Dermis microvascular lymphatic vessel endothelial cell (primary cell): Measurements from ENCODE around the gene MRPS2. TPM values are rescaled to one million over a fixed set of nuclear protein-coding genes. Genes with fewer than 3 reads are reported as not detected.
A peak's percentile ranks its signal among the peaks of the same experiment; 100 is the strongest.
"Not testable (repeated sequence)": the region's sequence is repeated elsewhere in the genome, so short reads cannot be mapped to it uniquely, and the experiment has no call there.

Source experiments
- DNase-seq, 2 donors: peaks; one replicate each; pipeline versions ENCODE4 v3.0.0 to v3.0.0-alpha.2; 2010; ENCODE audit warnings: low read depth in 2 of 2
- total RNA-seq: library from RNA; depleted of rRNA; stranded (reverse); fragments of >200 nt; gene quantifications from 2 replicates; pipeline ENCODE4 v1.2.1, GENCODE V29; 2014

Gene MRPS2
- total RNA-seq, 1 donor from 2014 or later = 11.3 TPM

DNA sequence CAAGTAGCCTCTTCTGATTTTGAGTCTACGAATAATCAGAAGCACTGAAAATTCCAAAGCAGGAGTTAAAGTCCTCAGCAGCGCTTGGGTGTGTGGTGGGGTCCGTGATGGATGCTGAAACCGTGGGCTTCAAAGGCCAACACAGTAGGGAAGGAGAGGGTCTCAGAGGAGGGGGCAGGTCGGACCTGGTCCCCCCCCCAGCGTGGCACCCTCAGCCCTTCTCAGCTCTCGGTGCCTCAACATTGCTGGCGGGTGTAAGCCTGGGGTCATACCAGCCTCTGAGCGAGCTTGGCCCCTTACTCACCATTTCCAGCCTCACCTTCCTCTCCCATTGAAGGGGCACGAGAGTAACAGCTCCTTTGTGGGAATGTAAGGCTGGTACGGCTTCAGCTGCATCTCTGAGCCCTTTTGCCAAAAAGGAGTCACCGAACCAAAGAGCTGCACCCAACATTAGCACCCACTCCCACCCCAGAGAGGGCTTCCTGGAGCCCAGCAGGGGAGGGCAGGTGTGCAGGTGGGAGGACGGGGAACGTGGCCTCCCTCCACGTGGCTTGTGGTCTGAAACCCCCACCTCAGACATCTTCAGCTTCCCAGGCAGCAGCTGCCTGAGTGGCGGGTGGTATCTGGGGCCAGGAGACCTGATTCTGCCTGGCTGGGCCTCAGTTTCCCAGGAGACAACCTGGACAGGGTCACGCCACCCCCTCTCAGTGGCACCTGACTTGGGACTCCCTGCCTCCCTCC lies 14.0 kb downstream of the MRPS2 start:
- no peak for DNase-seq

DNA sequence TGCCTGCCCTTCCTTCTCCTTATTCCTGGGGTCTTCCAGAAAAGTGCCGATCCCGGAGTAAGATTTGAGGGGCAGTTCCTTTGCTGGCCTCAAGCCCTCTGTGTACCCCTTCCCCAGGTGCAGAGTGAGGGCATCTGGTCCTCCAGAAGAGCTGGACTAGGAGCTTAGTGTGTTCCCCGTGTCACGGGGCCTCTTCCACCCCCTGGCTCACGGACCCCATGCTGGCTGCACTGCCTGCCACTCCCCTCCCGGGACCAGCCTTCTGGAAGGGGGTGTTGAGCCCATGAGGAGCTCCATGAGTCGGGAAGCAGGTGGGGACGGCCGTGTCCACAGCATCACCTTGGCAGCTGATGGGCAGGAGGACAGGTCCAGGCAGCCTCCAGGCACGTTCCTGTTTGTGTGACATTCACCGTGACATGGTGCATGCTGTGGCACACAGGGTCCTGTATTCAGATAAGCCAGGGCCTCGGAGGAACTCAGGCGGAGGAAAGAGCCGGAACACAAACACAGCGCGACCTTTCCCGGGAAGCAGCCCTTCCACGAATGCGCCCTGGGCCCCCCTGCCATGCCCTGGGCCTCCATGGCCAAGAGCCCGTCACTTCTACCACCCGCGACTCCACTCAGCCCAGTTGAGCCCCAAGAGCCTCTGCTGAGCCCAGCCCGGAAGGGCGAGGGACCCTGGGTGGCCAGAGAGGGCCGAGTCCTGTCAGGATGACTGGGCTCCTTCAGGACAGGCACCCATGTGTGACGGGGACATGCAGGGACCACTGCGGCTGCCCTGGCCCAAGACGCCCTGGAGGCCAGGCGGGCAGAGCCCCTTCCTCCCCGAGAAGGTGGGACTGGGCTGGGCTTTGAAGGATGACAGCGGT lies 14.8 kb downstream of the MRPS2 start:
- DNase-seq = no peak

DNA sequence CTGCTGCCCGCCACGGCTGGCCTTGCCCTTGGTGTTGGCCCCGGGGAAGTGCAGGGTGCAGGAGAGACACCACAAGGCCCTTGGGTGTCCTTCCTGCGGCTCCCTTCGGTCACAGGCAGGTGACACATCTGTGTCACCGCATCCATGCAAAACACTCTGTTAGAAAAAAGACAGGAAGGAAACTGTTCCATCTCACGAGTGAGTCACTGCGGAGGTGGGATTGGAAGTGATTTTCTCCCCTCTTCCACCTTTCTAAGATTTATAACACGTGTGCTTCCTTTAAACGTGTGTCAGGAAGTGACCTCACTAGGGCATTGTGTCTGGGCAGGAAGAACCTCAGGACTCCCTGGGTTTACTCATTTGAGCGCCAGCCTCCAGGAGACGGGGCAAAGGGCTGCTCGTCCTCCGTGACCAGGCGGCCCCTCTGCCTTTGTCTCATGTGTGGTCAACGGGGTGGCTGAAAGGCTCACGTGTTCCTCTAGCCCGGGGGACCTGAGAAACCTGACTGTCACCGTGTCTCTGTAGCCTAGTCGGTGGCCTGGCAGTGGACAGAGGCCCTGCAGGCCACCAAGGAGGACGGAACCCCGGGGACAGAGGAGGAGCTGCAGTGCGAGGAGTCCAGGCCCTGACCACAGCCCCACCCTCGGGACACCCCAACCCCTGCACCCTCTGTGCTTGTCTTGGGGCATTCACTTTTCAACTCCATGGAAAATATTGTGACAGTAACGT lies 15.8 kb downstream of the MRPS2 start:
- DNase-seq = peak; percentile 85 to 88

DNA sequence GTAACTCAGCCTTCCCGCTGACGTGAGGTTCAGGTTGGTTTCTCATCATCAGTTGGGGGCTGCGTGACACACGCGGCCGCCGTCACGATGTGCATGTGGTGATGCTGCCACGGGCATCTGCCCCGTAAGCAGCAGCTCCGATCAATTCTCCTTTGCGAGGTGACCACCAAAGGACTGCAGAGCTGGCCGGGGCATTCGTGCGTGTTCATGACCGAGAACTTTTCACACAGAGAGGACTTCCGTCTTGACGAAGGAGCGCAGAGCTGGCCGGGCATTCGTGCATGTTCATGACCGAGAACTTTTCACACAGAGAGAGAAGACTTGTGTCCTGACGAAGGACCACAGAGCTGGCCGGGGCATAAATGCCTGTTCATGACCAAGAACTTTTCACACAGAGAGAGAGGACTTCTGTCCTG lies 16.9 kb downstream of the MRPS2 start:
- DNase-seq = no peak

DNA sequence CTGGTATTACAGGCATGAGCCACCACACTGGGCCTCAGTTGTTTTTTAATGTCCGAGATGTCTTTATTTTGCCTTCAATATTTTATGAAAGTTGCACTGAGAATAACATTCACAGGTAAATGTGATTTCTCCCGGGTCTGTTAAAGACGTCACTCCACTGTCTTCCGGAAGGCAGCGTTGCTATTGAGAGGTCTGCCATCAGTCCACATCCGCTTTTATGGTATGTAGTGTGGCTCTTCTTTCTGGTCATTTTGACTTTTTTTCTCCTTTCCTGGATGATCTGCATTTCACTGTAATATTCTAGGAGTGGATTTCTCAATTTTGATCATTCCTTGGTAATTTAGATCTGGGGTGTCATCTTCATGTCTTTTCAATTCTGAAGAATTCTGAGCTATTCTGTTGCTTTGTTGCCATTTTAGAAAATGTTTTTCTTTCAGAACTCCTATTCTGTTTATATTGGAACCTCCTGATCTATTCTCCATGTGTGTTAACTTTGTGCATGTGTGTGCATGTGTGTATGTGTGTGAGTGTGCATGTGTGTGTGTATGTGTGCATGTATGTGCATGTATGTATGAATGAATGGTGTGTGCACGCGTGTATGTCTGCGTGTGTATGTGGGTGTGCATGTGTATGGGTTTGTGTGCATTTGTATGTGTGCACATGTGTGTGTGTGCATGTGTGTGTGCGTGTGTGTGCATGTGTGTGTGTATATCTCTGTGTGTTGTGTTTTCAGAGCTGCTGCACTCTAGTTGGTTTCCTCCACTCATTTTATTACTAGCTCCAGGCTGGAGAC lies 18.9 kb downstream of the MRPS2 start:
- no peak for DNase-seq

DNA sequence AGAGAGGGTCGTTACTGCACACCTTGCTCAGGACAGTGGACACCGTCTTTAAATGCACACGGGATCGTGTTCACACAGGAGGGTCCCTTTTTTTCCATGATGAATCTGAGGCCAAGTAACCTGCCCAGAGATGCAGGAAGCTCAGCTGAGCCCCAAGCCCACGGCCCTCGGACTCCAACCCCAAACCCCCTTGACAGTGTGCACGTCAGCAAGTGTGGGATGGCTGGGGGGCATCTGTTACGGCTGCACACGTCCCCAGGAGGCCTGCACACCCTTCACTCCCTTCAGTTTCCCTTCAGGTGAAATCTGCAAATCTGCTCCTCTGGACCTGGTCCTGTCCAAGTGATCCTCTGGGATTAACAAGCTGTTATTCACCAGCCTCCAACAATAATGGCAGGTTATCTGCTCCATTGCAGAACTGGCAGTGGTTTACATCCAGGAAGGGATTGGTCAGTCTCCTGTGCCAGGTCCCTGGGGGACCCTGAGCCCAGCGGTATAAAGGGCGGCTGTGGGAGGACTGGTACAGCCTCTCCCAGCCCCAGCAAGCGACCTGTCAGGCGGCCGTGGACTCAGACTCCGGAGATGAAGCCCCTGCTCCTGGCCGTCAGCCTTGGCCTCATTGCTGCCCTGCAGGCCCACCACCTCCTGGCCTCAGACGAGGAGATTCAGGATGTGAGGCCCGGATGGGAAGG lies 20.6 kb downstream of the MRPS2 start, which contains the start of gene LCN1:
TSS of gene LCN1 (plus strand) at position 525 of the 692 bp plus-strand sequence. CDS start at position 583, 58 bp downstream.
- no peak for DNase-seq

DNA sequence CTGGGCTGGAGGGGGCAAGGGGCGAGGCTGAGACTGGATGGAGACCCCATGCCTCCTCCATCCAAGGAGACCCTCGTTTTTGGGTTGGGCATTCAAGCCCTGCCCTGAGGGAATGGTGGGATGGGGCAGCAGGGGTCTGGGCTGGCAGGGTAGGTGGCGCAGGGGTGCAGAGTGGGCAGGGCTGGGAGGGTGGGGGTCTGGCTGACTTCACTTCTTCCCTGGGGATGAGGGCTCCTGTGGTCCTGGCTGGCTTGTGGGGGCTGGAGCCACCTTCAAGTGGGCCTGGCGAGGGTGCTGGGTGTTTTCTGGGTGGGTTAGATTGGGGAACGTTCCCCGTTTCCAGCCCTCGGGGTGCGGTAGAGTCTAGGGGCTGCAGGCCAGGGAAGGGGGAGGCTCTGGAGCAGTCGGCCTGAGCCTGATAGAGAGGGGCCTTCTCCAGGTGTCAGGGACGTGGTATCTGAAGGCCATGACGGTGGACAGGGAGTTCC lies 21.2 kb downstream of the MRPS2 start:
- DNase-seq = no peak

DNA sequence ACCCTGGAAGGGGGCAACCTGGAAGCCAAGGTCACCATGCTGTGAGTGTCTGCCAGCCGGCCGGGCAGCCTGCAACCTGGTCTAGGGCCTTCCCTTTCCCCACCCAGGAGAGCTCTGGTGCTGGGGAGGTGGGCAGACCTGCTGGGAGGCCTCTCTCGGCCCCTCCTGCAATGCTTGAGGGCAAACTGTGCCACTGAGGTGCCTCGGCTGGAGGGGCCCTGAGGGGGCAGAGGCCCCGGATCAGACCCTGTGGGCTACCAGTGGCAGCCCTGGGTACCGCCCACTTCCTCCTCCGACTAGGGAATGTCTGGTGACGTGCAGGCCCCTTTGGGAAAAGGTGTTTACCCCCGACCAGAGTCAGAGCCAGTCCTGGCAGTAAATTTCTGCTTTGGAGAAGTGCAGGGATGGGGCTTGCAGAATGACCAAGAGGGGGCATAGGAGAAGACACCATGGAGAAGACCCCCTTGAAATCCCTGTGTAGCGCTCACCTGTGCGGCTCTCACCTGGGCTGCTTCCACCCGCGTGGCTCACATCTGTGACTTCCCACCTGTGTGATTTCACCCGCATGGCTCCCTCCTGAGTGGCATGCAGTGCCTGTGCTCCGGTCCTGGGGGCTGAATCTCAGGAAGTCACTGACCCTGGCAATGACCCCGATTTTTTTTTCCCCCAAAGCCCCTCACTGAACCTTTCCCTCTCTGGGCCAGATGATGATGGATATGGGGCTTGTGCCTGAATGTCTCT lies 21.8 kb downstream of the MRPS2 start:
- DNase-seq = no peak

DNA sequence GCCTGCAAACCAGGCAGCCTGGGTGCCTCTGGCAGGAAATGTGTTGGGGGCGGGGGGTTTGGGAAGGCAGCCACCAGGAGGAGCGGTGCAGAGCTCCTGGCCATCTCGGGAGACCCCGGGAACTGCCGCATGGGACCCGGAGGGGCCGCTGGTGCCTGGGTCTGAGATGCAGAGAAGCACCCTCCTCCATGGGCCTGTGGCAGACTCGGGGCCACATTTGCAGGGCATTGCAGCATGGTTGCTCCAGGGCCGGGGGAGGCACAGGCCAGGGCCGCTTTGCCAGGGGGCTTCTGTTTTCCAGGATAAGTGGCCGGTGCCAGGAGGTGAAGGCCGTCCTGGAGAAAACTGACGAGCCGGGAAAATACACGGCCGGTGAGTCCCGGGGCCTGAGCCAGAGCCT lies 22.4 kb downstream of the MRPS2 start:
- no peak for DNase-seq

DNA sequence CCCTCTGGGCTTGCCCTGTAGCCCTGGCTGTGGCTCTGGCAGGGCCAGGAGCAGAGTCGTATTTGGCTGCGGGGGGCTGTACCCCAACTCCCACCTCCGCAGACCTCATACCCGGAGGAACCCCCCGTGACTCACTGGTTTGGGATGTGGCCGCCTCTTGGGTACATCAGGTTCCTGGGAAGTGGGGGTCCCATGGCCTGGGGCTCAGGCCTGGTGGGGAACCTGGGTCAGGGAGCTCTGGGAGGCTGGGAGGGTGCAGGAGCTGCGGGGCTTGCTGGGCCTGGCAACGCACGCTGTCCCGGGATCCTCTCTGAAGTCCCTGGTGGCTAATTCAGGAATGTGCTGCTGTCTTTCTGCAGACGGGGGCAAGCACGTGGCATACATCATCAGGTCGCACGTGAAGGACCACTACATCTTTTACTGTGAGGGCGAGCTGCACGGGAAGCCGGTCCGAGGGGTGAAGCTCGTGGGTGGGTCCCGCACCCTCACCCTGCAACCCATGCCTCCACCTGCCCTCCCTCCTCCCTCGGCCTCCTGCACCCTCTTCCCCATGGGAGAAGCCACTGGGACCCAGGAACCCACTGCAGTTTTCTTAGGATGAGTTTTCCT lies 23.1 kb downstream of the MRPS2 start:
- no peak for DNase-seq

DNA sequence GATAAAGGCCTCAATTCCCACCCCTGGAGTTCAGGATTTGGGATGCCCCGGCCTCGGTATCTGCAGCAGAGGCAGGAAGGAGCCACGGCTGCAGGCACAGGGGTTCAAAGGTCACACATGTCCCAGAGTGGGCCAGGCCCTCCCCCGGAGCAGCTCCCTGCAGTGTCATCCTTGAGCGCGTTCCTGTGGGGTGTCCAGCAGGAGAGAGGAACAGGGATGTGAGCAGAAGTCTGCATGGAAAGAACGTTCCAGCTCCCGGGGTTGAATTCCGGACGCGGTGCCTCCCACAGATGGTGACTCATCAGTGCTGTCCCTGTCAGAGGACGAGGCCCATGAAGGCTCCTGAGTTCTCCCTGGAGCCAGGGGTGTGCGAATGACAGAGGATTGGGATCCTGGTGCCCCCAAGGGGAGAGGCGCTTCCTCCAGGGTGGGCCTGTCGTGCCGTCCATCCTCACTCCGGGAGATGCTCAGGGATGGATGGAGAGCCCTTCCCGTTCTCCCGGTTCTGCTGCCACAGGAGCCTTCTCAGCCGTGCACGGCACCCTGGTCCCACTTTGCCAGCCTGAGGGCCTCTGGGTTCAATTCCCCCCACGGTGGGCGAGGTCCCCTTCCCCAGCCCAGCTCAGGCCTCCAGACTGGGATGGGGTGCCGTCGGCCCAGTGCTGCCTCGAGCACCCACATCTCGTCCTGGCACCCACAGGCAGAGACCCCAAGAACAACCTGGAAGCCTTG lies 23.8 kb downstream of the MRPS2 start:
- DNase-seq = no peak

DNA sequence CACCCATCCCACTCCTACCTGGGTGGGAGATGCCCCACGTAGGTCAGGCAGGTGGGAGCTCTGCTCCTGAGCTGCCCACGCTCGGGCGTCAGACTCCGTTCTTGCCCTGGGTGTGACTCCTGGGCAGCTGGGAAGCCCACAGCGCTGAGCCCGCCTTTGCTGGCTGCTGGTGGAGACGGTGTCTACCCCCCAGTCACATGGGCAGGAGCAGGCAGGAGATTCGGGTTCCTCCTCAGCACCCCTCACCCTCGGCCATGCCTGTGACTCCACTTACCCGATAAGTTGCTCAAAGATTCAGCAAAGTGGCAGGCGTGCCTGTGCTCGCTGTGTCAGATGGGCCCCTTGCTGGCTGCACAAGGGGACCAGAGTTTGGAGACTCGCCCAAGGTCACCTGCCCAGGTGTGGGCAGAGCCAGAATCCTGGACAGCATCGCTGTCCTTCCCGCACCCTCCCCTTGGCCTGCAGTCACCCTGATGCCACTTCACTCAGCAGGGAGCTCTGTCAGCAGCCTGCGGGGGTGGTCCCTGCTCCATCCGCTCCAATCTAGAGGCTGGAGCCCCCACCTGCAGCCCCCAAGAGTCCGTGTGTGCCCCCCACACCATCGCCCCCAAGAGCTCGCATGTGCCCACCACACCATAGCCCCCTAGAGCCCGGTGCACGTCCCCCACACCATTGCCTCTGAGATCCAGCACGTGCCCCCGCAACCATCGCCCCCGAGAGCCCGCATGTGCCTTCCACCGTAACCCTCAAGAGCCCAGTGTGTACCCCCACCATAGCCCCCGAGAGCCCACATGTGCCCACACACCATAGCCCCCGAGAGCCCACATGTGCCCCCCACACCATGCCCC lies 25.0 kb downstream of the MRPS2 start:
- DNase-seq = no peak

DNA sequence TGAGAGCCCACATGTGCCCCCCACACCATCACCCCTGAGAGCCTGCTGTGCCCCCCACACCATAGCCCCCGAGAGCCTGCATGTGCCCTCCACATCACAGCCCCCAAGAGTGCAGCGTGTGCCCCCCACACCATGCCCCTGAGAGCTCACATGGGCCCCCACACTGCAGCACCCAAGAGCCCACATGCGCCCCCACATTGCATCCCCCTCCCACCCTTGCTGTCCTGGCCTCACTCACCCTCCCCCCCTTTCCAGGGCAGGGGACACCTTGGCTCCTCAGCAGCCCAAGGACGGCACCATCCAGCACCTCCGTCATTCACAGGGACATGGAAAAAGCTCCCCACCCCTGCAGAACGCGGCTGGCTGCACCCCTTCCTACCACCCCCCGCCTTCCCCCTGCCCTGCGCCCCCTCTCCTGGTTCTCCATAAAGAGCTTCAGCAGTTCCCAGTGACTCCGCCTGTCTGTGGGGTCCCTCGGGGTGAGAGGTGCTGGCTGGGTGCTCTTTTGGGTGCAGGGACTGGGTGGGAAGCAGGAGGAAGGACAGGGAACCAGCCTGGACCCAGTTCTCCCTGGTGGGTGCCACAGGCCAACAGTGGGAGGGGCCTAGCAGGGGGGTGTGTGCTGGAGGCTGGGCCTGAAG lies 25.7 kb downstream of the MRPS2 start:
- DNase-seq = no peak

DNA sequence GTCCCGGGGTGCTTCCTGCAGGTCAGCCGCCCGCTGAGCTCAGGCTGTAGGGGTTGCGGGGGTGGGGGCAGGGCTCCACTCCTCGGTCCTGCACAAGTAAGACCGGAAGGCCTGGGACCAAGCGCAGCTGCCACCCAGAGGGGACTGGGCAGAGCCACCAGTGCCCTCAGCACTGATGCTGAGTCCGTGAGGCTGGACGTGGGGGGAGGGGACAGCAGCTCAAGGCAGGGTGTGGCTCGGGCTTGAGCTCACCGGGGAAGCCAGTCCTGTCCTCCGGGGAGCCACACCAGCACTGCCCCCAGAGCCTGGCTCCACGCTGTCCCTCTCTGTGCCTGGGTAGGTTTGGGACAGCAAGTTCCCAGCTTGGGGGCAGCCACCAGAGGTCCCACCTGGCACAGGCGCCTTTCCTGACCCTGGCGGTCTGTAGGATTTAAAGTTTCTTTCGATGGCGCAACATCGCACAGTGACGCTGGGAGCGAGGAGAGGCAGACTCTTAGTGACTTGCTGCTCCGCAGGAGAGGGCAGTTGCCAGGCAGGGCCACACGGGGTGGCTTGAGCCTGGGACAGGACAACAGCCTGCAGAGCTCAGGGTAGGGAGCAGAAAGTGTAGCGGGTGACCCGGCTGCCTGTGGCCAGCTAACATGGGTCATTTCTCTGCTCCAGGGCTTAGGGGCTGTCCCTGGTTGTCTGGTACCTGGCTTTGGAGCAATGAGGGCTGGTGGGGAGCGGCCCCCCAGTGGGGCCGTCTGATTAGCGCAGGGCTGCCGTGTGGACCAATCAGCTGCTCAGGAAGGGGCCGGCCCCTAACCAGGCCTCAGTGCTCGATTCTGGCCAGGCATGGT lies 26.5 kb downstream of the MRPS2 start:
- DNase-seq = no peak

DNA sequence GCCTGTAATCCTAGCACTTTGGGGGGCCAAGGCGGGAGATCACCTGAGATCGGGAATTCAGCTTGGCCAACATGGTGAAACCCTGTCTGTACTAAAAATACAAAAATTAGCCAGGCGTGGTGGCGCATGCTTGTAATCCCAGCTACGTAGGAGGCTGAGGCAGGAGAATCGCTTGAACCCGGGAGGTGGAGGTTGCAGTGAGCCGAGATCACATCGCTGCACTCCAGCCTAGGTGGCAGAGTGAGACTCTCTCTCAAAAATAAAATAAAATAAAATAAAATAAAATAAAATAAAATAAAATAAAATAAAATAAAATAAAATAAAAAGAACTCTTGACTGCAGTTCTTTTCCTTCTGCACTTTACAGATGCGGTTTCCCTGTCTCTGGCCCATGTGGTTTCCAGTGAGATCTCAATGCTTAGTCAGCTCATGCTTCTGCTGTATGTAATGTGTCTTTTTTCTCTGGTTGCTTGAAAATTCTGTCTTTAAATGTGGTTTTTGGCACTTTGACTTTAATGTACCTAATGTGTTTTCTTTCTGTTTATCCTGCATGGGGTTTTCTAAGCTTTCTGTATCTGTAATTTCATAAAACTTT lies 28.5 kb downstream of the MRPS2 start:
- DNase-seq = not testable (repeated sequence)

DNA sequence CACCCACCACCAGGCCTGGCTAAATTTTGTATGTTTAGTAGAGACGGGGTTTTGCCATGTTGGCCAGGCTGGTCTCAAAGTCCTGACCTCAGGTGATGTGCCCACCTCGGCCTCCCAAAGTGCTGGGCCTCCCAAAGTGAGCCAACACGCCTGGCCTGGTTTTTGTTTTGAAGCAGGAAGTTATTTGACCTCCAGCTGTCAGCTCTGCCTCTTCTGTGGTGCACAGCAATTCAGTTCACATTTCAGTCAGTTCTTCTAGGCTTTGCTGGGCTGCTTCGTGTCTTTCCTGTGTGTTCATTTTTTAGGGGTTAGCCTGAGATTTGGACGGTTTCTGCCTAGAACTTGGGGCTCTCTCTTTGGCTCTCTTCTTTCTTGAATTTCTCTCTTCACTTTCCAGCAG lies 29.7 kb downstream of the MRPS2 start:
- DNase-seq = no peak
